ENCODE data around the gene JAG2.

The JAG2 gene

GRCh38 chr14:105185001-105185400 is 16.4 kb upstream of the JAG2 start:
- no peak for TF ChIP-seq CTCF (IDR thresholded peaks at IDR 0.05; ENCODE audit: control insufficient read depth, extremely low read depth, insufficient read depth)
- H3K4me3 ChIP-seq (ENCODE audit: low read depth, low read length), result no peak overlapping the region
- DNase-seq (ENCODE audit: low read depth), result no peak

- no peak overlapping the region for H3K4me3 ChIP-seq (ENCODE audit: low read depth, low read length)
- no peak for TF ChIP-seq CTCF (IDR thresholded peaks at IDR 0.05; ENCODE audit: control insufficient read depth, extremely low read depth, insufficient read depth)
- no peak for DNase-seq (ENCODE audit: low read depth)
These were observed 15.9 kb upstream of the JAG2 start for GRCh38 chr14:105184461-105184860.

- TF ChIP-seq CTCF (IDR thresholded peaks at IDR 0.05; ENCODE audit: control insufficient read depth, extremely low read depth, insufficient read depth), result no peak
- DNase-seq (ENCODE audit: low read depth), result no peak
- no peak overlapping the region for H3K4me3 ChIP-seq (ENCODE audit: low read depth, low read length)
These were observed 13.9 kb upstream of the JAG2 start for GRCh38 chr14:105182296-105183020.

- DNase-seq (ENCODE audit: low read depth), result no peak
- peak overlapping the region; percentile 51 for H3K4me3 ChIP-seq (ENCODE audit: low read depth, low read length)
- TF ChIP-seq CTCF (IDR thresholded peaks at IDR 0.05; ENCODE audit: control insufficient read depth, extremely low read depth, insufficient read depth), result no peak
These were observed 13.1 kb upstream of the JAG2 start for GRCh38 chr14:105181549-105182295.

- DNase-seq (ENCODE audit: low read depth), result no peak
- peak within 1 kb of the TSS; percentile 57 for H3K4me3 ChIP-seq (ENCODE audit: low read depth, low read length)
- TF ChIP-seq CTCF (IDR thresholded peaks at IDR 0.05; ENCODE audit: control insufficient read depth, extremely low read depth, insufficient read depth), result no peak
These were observed 12.3 kb upstream of the JAG2 start, which contains the start of gene NUDT14 for GRCh38 chr14:105180592-105181548. Gene NUDT14, minus strand, starts transcription at chr14:105181312. Its CDS starts 103 bp downstream, at chr14:105181209.

GRCh38 chr14:105179191-105179590 is 10.6 kb upstream of the JAG2 start:
- no peak for DNase-seq (ENCODE audit: low read depth)
- no peak overlapping the region for H3K4me3 ChIP-seq (ENCODE audit: low read depth, low read length)
- TF ChIP-seq CTCF (IDR thresholded peaks at IDR 0.05; ENCODE audit: control insufficient read depth, extremely low read depth, insufficient read depth), result no peak

Data from LNCaP clone FGC (cell line).